ENCODE data around the gene CAV2.
"Not testable (repeated sequence)": the region's sequence is repeated elsewhere in the genome, so short reads cannot be mapped to it uniquely, and the experiment has no call there.

The CAV2 gene

DNA sequence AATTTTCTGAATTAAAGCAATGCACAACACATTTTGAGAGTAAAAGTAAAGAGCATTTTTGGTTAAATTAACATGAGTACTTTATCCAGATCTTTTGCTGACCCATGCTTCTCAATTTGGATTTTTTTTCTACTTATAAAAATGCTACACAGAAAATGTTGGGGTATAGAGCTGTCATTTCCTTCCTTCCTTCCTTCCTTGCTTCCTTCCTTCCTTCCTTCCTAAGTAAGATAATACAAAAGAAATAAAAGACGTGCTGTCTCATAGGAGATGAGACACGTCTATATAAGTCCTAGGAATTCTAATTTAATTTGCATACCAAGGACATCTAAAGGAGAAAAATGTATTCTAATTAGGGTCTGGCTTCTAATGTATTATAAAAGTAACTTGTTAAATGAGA, 31.0 kb upstream of the CAV2 start:
- Histone ChIP-seq H3K4me1 (ENCODE audit: control insufficient read depth, insufficient read depth, low read length) (no peaks in the 10 kb centered on the region), H3K36me3 (ENCODE audit: control insufficient read depth, insufficient read depth, low read length) (no peaks in the 10 kb centered on the region), H3K4me3 (ENCODE audit: insufficient read depth, low read depth, low read length) (no peak overlapping the region), H3K9me3 (ENCODE audit: control insufficient read depth, low read length) (no peaks in the 10 kb centered on the region), H3K27ac (ENCODE audit: insufficient read depth, low read depth, low read length, poor library complexity, severe bottlenecking) (no peak overlapping the region), H3K27me3 (ENCODE audit: control insufficient read depth, insufficient read depth, low read length, poor library complexity, severe bottlenecking) (no peaks in the 10 kb centered on the region)
- no CpG with 5 or more reads among the region's 2 CpGs for WGBS, 2 experiments

DNA sequence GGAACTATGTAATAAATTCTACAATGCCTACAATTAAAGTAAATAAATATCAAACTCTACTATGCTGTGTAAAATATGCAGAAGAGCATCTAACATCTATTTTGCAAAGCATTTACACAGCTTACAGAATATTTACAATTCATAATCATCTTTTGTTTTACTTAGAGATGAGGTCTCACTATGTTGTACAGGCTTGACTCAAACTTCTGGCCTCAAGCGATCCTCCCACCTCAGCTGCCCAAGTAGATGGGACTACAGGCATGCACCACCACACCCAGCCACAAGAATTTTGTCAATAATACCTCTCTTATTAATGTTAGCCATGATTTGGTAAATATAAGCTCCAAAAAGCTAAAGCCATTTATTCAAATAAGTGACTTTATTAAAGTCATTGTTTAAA, 21.9 kb upstream of the CAV2 start:
- Histone ChIP-seq H3K36me3 (ENCODE audit: control insufficient read depth, insufficient read depth, low read length) (no peaks in the 10 kb centered on the region), H3K27ac (ENCODE audit: insufficient read depth, low read depth, low read length, poor library complexity, severe bottlenecking) (no peak overlapping the region), H3K9me3 (ENCODE audit: control insufficient read depth, low read length) (no peaks in the 10 kb centered on the region), H3K4me3 (ENCODE audit: insufficient read depth, low read depth, low read length) (no peak overlapping the region), H3K27me3 (ENCODE audit: control insufficient read depth, insufficient read depth, low read length, poor library complexity, severe bottlenecking) (no peaks in the 10 kb centered on the region), H3K4me1 (ENCODE audit: control insufficient read depth, insufficient read depth, low read length) (no peaks in the 10 kb centered on the region)
- 92 to 100% methylated on average over 1 of the region's 1 CpG for WGBS, 2 experiments

- 82 to 89% methylated on average over 1 of the region's 2 CpGs for WGBS, 2 experiments
- no peaks in the 10 kb centered on the region for H3K4me1 ChIP-seq (ENCODE audit: control insufficient read depth, insufficient read depth, low read length)
- no peak overlapping the region for H3K27ac ChIP-seq (ENCODE audit: insufficient read depth, low read depth, low read length, poor library complexity, severe bottlenecking)
- H3K9me3 ChIP-seq (ENCODE audit: control insufficient read depth, low read length), result no peaks in the 10 kb centered on the region
- H3K4me3 ChIP-seq (ENCODE audit: insufficient read depth, low read depth, low read length), result no peak overlapping the region
- H3K27me3 ChIP-seq (ENCODE audit: control insufficient read depth, insufficient read depth, low read length, poor library complexity, severe bottlenecking), result no peaks in the 10 kb centered on the region
- no peaks in the 10 kb centered on the region for H3K36me3 ChIP-seq (ENCODE audit: control insufficient read depth, insufficient read depth, low read length)
These were observed 20.7 kb upstream of the CAV2 start for GRCh38 chr7:116478834-116479233.

GRCh38 chr7:116483271-116483942, 16.1 kb upstream of the CAV2 start:
- Histone ChIP-seq H3K9me3 (ENCODE audit: control insufficient read depth, low read length) (no peaks in the 10 kb centered on the region), H3K27me3 (ENCODE audit: control insufficient read depth, insufficient read depth, low read length, poor library complexity, severe bottlenecking) (no peaks in the 10 kb centered on the region), H3K27ac (ENCODE audit: insufficient read depth, low read depth, low read length, poor library complexity, severe bottlenecking) (no peak overlapping the region), H3K4me3 (ENCODE audit: insufficient read depth, low read depth, low read length) (no peak overlapping the region), H3K4me1 (ENCODE audit: control insufficient read depth, insufficient read depth, low read length) (no peaks in the 10 kb centered on the region), H3K36me3 (ENCODE audit: control insufficient read depth, insufficient read depth, low read length) (no peaks in the 10 kb centered on the region)
- 75 to 96% methylated on average over 1 to 2 of the region's 2 CpGs for WGBS, 2 experiments

DNA sequence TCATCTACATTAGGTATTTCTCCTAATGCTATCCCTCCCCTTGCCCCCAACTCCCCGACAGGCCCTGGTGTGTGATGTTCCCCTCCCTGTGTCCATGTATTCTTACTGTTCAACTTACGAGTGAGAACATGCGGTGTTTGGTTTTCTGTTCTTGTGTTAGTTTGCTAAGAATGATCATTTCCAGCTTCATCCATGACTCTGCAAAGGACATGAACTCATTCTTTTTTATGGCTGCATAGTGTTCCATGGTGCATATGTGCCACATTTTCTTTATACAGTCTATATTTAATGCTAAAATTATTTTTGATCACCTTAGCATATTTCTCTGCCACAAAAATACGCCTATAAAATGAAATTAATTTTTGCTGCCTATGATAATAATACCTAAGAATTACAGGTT, 15.1 kb upstream of the CAV2 start:
- not testable (repeated sequence) for H3K27me3 ChIP-seq (ENCODE audit: control insufficient read depth, insufficient read depth, low read length, poor library complexity, severe bottlenecking); H3K4me1 ChIP-seq (ENCODE audit: control insufficient read depth, insufficient read depth, low read length); H3K9me3 ChIP-seq (ENCODE audit: control insufficient read depth, low read length); H3K36me3 ChIP-seq (ENCODE audit: control insufficient read depth, insufficient read depth, low read length); H3K4me3 ChIP-seq (ENCODE audit: insufficient read depth, low read depth, low read length); H3K27ac ChIP-seq (ENCODE audit: insufficient read depth, low read depth, low read length, poor library complexity, severe bottlenecking)
- 89 to 93% methylated on average over 3 of the region's 4 CpGs for WGBS, 2 experiments

GRCh38 chr7:116487907-116488521, 11.5 kb upstream of the CAV2 start:
- WGBS, 2 experiments, result 82 to 100% methylated on average over 3 to 4 of the region's 5 CpGs
- no peak overlapping the region for H3K27ac ChIP-seq (ENCODE audit: insufficient read depth, low read depth, low read length, poor library complexity, severe bottlenecking)
- no peak overlapping the region for H3K4me3 ChIP-seq (ENCODE audit: insufficient read depth, low read depth, low read length)
- H3K9me3 ChIP-seq (ENCODE audit: control insufficient read depth, low read length), result no peaks in the 10 kb centered on the region
- H3K36me3 ChIP-seq (ENCODE audit: control insufficient read depth, insufficient read depth, low read length), result no peaks in the 10 kb centered on the region
- no peaks in the 10 kb centered on the region for H3K27me3 ChIP-seq (ENCODE audit: control insufficient read depth, insufficient read depth, low read length, poor library complexity, severe bottlenecking)
- no peaks in the 10 kb centered on the region for H3K4me1 ChIP-seq (ENCODE audit: control insufficient read depth, insufficient read depth, low read length)

GRCh38 chr7:116490351-116490750, 9.2 kb upstream of the CAV2 start:
- no peaks in the 10 kb centered on the region for H3K27me3 ChIP-seq (ENCODE audit: control insufficient read depth, insufficient read depth, low read length, poor library complexity, severe bottlenecking)
- no peaks in the 10 kb centered on the region for H3K4me1 ChIP-seq (ENCODE audit: control insufficient read depth, insufficient read depth, low read length)
- no peaks in the 10 kb centered on the region for H3K9me3 ChIP-seq (ENCODE audit: control insufficient read depth, low read length)
- WGBS, 2 experiments, result no CpG with 5 or more reads among the region's 2 CpGs
- no peak overlapping the region for H3K4me3 ChIP-seq (ENCODE audit: insufficient read depth, low read depth, low read length)
- H3K27ac ChIP-seq (ENCODE audit: insufficient read depth, low read depth, low read length, poor library complexity, severe bottlenecking), result no peak overlapping the region
- H3K36me3 ChIP-seq (ENCODE audit: control insufficient read depth, insufficient read depth, low read length), result no peaks in the 10 kb centered on the region

DNA sequence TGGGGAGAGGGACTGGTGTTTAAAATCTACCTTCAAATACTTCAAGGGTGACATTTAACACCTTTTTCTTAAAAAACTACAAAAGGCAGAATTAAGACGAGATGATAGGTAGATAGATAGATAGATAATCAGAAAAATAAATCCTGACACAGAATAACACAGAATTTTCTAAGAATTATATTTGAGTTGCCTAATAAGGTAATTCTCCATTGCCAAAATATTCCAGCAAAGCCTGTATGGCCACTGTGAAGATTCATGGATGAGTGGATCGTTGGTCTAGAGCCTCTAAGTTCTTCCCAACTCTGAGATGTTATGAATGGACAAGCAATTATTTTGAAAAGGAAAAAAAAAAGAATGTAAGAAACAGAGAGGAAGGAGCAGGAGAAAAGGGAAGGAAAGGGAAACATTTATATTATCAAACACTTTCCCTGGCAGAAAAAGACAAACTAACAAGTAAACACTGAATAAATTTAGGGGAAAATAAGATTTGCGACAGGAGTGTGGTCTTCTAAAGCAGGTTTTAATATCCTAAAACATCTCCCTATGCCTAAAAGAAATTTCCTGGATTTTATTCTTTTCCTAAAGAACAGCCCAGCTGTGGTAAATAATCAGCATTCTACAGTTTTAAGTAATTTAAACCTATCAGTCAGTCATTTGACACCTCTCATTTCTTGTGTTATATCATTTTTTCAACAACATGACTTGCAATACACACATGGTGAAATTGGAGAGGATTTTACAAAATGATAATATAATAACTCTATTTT, 7.5 kb upstream of the CAV2 start:
- H3K9me3 ChIP-seq (ENCODE audit: control insufficient read depth, low read length), result no peaks in the 10 kb centered on the region
- 63 to 67% methylated on average over 1 to 2 of the region's 3 CpGs for WGBS, 2 experiments
- no peaks in the 10 kb centered on the region for H3K36me3 ChIP-seq (ENCODE audit: control insufficient read depth, insufficient read depth, low read length)
- H3K4me3 ChIP-seq (ENCODE audit: insufficient read depth, low read depth, low read length), result no peak overlapping the region
- H3K27me3 ChIP-seq (ENCODE audit: control insufficient read depth, insufficient read depth, low read length, poor library complexity, severe bottlenecking), result no peaks in the 10 kb centered on the region
- no peaks in the 10 kb centered on the region for H3K4me1 ChIP-seq (ENCODE audit: control insufficient read depth, insufficient read depth, low read length)
- H3K27ac ChIP-seq (ENCODE audit: insufficient read depth, low read depth, low read length, poor library complexity, severe bottlenecking), result no peak overlapping the region

DNA sequence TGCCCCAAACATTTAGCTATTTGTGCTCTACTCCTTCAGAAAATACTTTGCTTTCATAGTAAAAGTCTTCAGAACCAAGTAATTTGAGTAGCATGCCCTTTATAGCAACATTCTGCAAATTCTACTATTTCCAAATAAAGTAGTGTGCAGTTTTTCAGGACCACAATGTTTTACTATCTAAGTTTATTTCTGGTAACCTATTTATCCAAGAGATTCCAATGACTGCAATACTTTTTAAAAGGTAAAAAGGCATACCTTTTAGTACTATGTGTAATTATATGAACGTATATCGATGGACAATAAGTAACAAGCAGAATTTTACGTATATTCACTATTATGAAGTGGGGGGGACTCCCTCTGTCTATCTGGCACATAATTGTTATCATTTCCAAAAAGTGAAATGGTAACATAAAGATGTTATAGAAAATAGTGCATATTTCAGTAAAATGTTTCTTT, 6.9 kb upstream of the CAV2 start:
- Histone ChIP-seq H3K9me3 (ENCODE audit: control insufficient read depth, low read length) (no peaks in the 10 kb centered on the region), H3K27ac (ENCODE audit: insufficient read depth, low read depth, low read length, poor library complexity, severe bottlenecking) (no peak overlapping the region), H3K36me3 (ENCODE audit: control insufficient read depth, insufficient read depth, low read length) (no peaks in the 10 kb centered on the region), H3K4me1 (ENCODE audit: control insufficient read depth, insufficient read depth, low read length) (no peaks in the 10 kb centered on the region), H3K27me3 (ENCODE audit: control insufficient read depth, insufficient read depth, low read length, poor library complexity, severe bottlenecking) (no peaks in the 10 kb centered on the region), H3K4me3 (ENCODE audit: insufficient read depth, low read depth, low read length) (no peak overlapping the region)
- 91% methylated on average over 3 of the region's 3 CpGs; no CpG with 5 or more reads in 1 of the 2 experiments for WGBS, 2 experiments

- WGBS, 2 experiments, result no CpG with 5 or more reads among the region's 1 CpG
- no peaks in the 10 kb centered on the region for H3K36me3 ChIP-seq (ENCODE audit: control insufficient read depth, insufficient read depth, low read length)
These were observed 6.1 kb upstream of the CAV2 start for GRCh38 chr7:116493449-116493848.

More at GRCh38 chr7:116493449-116493848, 6.1 kb upstream of the CAV2 start:
- Histone ChIP-seq H3K27me3 (ENCODE audit: control insufficient read depth, insufficient read depth, low read length, poor library complexity, severe bottlenecking) (no peaks in the 10 kb centered on the region), H3K4me1 (ENCODE audit: control insufficient read depth, insufficient read depth, low read length) (no peaks in the 10 kb centered on the region), H3K27ac (ENCODE audit: insufficient read depth, low read depth, low read length, poor library complexity, severe bottlenecking) (no peak overlapping the region), H3K9me3 (ENCODE audit: control insufficient read depth, low read length) (no peaks in the 10 kb centered on the region), H3K4me3 (ENCODE audit: insufficient read depth, low read depth, low read length) (no peak overlapping the region)

Measured in ectodermal cell (in vitro differentiated cells).